Hepatocyte (in vitro differentiated cells): ENCODE results near the gene CRIM1.

Experiments
- EZH2 ChIP-seq: fragments of 200-600 bp; sonication (generic); IDR thresholded peaks from 2 replicates; pipeline ENCODE4 v1.6.1; 2016; ENCODE audit warnings: antibody characterized with exemption, mild to moderate bottlenecking, borderline replicate concordance
- EZH2phosphoT487 ChIP-seq: fragments of 200-600 bp; sonication (generic); IDR thresholded peaks from one replicate; pipeline ENCODE4 v1.6.1; 2018; ENCODE audit warnings: antibody characterized with exemption, mild to moderate bottlenecking, low read depth, moderate library complexity; ENCODE audit not compliant: unreplicated experiment, severe bottlenecking
- TF ChIP-seq, protein P1 (sequence below): fragments of 200-600 bp; sonication (generic); IDR thresholded peaks from 2 replicates; pipeline ENCODE4 v1.5.1; 2016; ENCODE audit warnings: antibody characterized with exemption, mild to moderate bottlenecking; ENCODE audit not compliant: poor library complexity

DNA sequence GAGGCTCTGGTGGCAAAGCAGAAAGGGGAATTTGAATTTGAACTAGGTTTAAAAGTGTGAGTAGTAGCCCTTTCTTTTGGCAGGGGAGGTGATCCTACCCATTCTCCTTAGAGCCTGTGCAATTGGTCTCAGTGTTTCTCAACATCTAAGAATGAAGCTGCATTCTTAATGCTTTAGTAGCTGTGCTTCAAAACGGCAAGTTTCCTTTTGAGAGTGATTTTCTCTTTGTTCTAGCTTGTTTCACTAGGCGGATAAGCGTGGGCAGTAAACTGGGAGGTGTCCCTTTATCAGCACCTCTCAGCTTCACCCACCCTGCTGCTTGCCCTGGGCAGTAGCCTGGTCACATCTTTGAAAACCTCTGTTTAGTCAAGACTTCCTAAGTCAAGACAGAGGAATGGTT is 6.7 kb downstream of the CRIM1 start:
- TF ChIP-seq, protein P1, sequence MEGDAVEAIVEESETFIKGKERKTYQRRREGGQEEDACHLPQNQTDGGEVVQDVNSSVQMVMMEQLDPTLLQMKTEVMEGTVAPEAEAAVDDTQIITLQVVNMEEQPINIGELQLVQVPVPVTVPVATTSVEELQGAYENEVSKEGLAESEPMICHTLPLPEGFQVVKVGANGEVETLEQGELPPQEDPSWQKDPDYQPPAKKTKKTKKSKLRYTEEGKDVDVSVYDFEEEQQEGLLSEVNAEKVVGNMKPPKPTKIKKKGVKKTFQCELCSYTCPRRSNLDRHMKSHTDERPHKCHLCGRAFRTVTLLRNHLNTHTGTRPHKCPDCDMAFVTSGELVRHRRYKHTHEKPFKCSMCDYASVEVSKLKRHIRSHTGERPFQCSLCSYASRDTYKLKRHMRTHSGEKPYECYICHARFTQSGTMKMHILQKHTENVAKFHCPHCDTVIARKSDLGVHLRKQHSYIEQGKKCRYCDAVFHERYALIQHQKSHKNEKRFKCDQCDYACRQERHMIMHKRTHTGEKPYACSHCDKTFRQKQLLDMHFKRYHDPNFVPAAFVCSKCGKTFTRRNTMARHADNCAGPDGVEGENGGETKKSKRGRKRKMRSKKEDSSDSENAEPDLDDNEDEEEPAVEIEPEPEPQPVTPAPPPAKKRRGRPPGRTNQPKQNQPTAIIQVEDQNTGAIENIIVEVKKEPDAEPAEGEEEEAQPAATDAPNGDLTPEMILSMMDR, result no peak
- no peak for TF ChIP-seq EZH2
- no peak for TF ChIP-seq EZH2phosphoT487
